IMR-90 (cell line): ENCODE results near the gene MAP6. TPM values are rescaled to one million over a fixed set of nuclear protein-coding genes. Genes with fewer than 3 reads are reported as not detected.

ENCODE experiments used
- ATAC-seq: fragments of 200-7000 bp; cut with Tn5 transposase; 2 replicates; pipeline ENCODE4 v1.9.1; 2020; ENCODE audit warnings: low read depth, mild to moderate bottlenecking, moderate library complexity
- BruUV-seq: library from RNA; stranded (reverse); fragments of 400-500 nt; replicated peaks from 2 replicates; lab custom pipeline; 2021; lab: Mats Ljungman, UMichigan
- CTCF ChIA-PET: fragments of 300-600 bp; formaldehyde crosslinking; extraction: SDS; loops from one replicate; lab custom pipeline; 2021; ENCODE audit warnings: antibody characterized with exemption; lab: Yijun Ruan, JAX
- POLR2A ChIA-PET: fragments of 300-600 bp; sonication (Branson Sonifier 250); formaldehyde crosslinking; loops from one replicate; lab custom pipeline; 2022; ENCODE audit warnings: antibody characterized with exemption; ENCODE audit not compliant: unreplicated experiment; lab: Charles Lee
- DNase-seq: peaks from one replicate; pipeline ENCODE4 v3.0.0; 2013
- H2AFZ ChIP-seq: replicated peaks from 2 replicates; pipeline ENCODE3; 2013; ENCODE audit warnings: low read length, mild to moderate bottlenecking; ENCODE audit not compliant: poor library complexity
- H2AK5ac ChIP-seq: 2 replicates; pipeline ENCODE4 v1.6.1; 2013; ENCODE audit warnings: low read depth, low read length, inconsistent platforms
- H2AK9ac ChIP-seq: replicated peaks from 2 replicates; pipeline ENCODE3; 2013; ENCODE audit warnings: mild to moderate bottlenecking, low read depth, low read length, moderate library complexity; ENCODE audit not compliant: poor library complexity
- H2BK120ac ChIP-seq: 2 replicates; pipeline ENCODE4 v1.6.1; 2013; ENCODE audit warnings: low read depth, low read length, inconsistent platforms
- H2BK15ac ChIP-seq: 3 replicates; pipeline ENCODE4 v1.6.1; 2013; ENCODE audit warnings: low read depth, low read length, inconsistent platforms
- H2BK20ac ChIP-seq: 2 replicates; pipeline ENCODE4 v1.6.1; 2013; ENCODE audit warnings: low read depth, mild to moderate bottlenecking, inconsistent platforms, low read length, moderate library complexity
- H2BK5ac ChIP-seq: 2 replicates; pipeline ENCODE4 v1.6.1; 2013; ENCODE audit warnings: mild to moderate bottlenecking, low read depth, low read length, inconsistent platforms; ENCODE audit not compliant: poor library complexity, severe bottlenecking
- H3K14ac ChIP-seq: replicated peaks from 2 replicates; pipeline ENCODE4 v1.6.1; 2013; ENCODE audit warnings: low read depth, low read length, inconsistent platforms
- H3K18ac ChIP-seq: 2 replicates; pipeline ENCODE4 v1.6.1; 2013; ENCODE audit warnings: low read depth, low read length, control low read depth
- H3K23ac ChIP-seq: 2 replicates; pipeline ENCODE4 v1.6.1; 2013; ENCODE audit warnings: low read depth, low read length, inconsistent platforms
- H3K27ac ChIP-seq: 2 replicates; pipeline ENCODE4 v1.5.1; 2013; ENCODE audit warnings: mild to moderate bottlenecking, control low read depth, low read length; ENCODE audit not compliant: insufficient read depth
- H3K27me3 ChIP-seq: 2 replicates; pipeline ENCODE4 v1.6.1; 2013; ENCODE audit warnings: low read length; ENCODE audit not compliant: control insufficient read depth, insufficient read depth
- H3K36me3 ChIP-seq: 2 replicates; pipeline ENCODE4 v1.6.1; 2013; ENCODE audit warnings: low read length, mixed read lengths; ENCODE audit not compliant: control insufficient read depth, insufficient read depth
- H3K4ac ChIP-seq: 2 replicates; pipeline ENCODE4 v1.6.1; 2013; ENCODE audit warnings: low read depth, low read length, inconsistent platforms
- H3K4me1 ChIP-seq: 2 replicates; pipeline ENCODE4 v1.6.1; 2013; ENCODE audit warnings: low read length, mixed read lengths; ENCODE audit not compliant: control insufficient read depth, insufficient read depth
- H3K4me2 ChIP-seq: 2 replicates; pipeline ENCODE4 v1.6.1; 2013; ENCODE audit warnings: low read depth, mild to moderate bottlenecking, control low read depth, low read length, moderate library complexity
- H3K4me3 ChIP-seq: 2 replicates; pipeline ENCODE4 v1.5.1; 2013; ENCODE audit warnings: low read depth, mild to moderate bottlenecking, control low read depth, low read length, moderate library complexity; ENCODE audit not compliant: insufficient read depth
- H3K56ac ChIP-seq: 2 replicates; pipeline ENCODE4 v1.6.1; 2013; ENCODE audit warnings: low read length, inconsistent platforms; ENCODE audit not compliant: insufficient read depth; ENCODE audit errors: extremely low read depth
- H3K79me1 ChIP-seq, 2 experiments: 2 replicates each; pipeline ENCODE4 v1.6.1; 2013; ENCODE audit warnings: low read length in 2 of 2, inconsistent platforms in 1 of 2, low read depth in 1 of 2
- H3K9ac ChIP-seq: 2 replicates; pipeline ENCODE4 v1.6.1; 2013; ENCODE audit warnings: low read depth, low read length, control low read depth
- H3K9me1 ChIP-seq: 2 replicates; pipeline ENCODE4 v1.6.1; 2013; ENCODE audit warnings: low read length, inconsistent platforms; ENCODE audit not compliant: insufficient read depth
- H3K9me3 ChIP-seq: 2 replicates; pipeline ENCODE4 v1.6.1; 2013; ENCODE audit warnings: low read length; ENCODE audit not compliant: control insufficient read depth, insufficient read depth
- H4K20me1 ChIP-seq: 2 replicates; pipeline ENCODE4 v1.6.1; 2013; ENCODE audit warnings: low read length, inconsistent platforms; ENCODE audit not compliant: insufficient read depth
- H4K5ac ChIP-seq: 2 replicates; pipeline ENCODE4 v1.6.1; 2013; ENCODE audit warnings: mild to moderate bottlenecking, low read depth, low read length, control low read depth
- H4K8ac ChIP-seq, 2 experiments: 2 replicates each; pipeline ENCODE4 v1.6.1; 2013; ENCODE audit warnings: low read depth in 2 of 2, low read length in 2 of 2, control low read depth in 1 of 2, inconsistent platforms in 1 of 2
- H4K91ac ChIP-seq: 2 replicates; pipeline ENCODE4 v1.6.1; 2013; ENCODE audit warnings: low read depth, low read length, inconsistent platforms; ENCODE audit not compliant: insufficient read depth
- BHLHE40 ChIP-seq: fragments of 150-350 bp; IDR thresholded peaks from 2 replicates; pipeline ENCODE4 v1.6.1; 2016; ENCODE audit warnings: mild to moderate bottlenecking, low read depth, low read length
- CEBPB ChIP-seq: IDR thresholded peaks from 2 replicates; pipeline ENCODE4 v1.6.1; 2012; ENCODE audit warnings: low read depth, low read length, improper control_type of control experiment
- CHD1 ChIP-seq: IDR thresholded peaks from 2 replicates; pipeline ENCODE4 v1.6.1; 2012; ENCODE audit warnings: low read depth, low read length, improper control_type of control experiment
- CTCF ChIP-seq: conservative IDR thresholded peaks from 2 replicates; pipeline ENCODE4 v1.5.1; 2012; ENCODE audit warnings: mild to moderate bottlenecking, low read depth, low read length, improper control_type of control experiment
- FOS ChIP-seq: fragments of 150-350 bp; IDR thresholded peaks from 2 replicates; pipeline ENCODE4 v1.6.1; 2016; ENCODE audit warnings: low read depth, low read length
- MAFK ChIP-seq: IDR thresholded peaks from 2 replicates; pipeline ENCODE4 v1.6.1; 2012; ENCODE audit warnings: low read depth, low read length, improper control_type of control experiment
- MAZ ChIP-seq: IDR thresholded peaks from 2 replicates; pipeline ENCODE4 v1.6.1; 2012; ENCODE audit warnings: low read depth, mild to moderate bottlenecking, low read length, improper control_type of control experiment, moderate library complexity, borderline replicate concordance
- MXI1 ChIP-seq: IDR thresholded peaks from 2 replicates; pipeline ENCODE4 v1.6.1; 2012; ENCODE audit warnings: low read depth, mild to moderate bottlenecking, low read length, moderate library complexity, borderline replicate concordance
- NFE2L2 ChIP-seq: fragments of 150-350 bp; IDR thresholded peaks from 2 replicates; pipeline ENCODE4 v1.6.1; 2016; ENCODE audit warnings: low read depth, mild to moderate bottlenecking, low read length
- POLR2A ChIP-seq: IDR thresholded peaks from 2 replicates; pipeline ENCODE4 v1.6.1; 2012; ENCODE audit warnings: mild to moderate bottlenecking, low read depth, low read length
- RAD21 ChIP-seq: IDR thresholded peaks from 2 replicates; pipeline ENCODE4 v1.6.1; 2012; ENCODE audit warnings: low read length, improper control_type of control experiment
- RCOR1 ChIP-seq: IDR thresholded peaks from 2 replicates; pipeline ENCODE4 v1.6.1; 2012; ENCODE audit warnings: mild to moderate bottlenecking, low read length, improper control_type of control experiment; ENCODE audit not compliant: insufficient replicate concordance
- RFX5 ChIP-seq: IDR thresholded peaks from 2 replicates; pipeline ENCODE4 v1.8.0; 2012; ENCODE audit warnings: low read depth, mild to moderate bottlenecking, low read length, moderate library complexity
- SMC3 ChIP-seq: fragments of 150-350 bp; IDR thresholded peaks from 2 replicates; pipeline ENCODE4 v1.6.1; 2016; ENCODE audit warnings: low read depth, mild to moderate bottlenecking, antibody characterized with exemption, low read length, moderate library complexity
- USF2 ChIP-seq: fragments of 150-350 bp; IDR thresholded peaks from 2 replicates; pipeline ENCODE4 v1.6.1; 2017; ENCODE audit warnings: mild to moderate bottlenecking, antibody characterized with exemption, low read length, low read depth
- WGBS, 2 experiments: methylation state at CpG; one replicate each; pipeline versions ENCODE4 v1.1.5 to v1.1.7; 2013; ENCODE audit warnings: missing lambda C conversion rate in 2 of 2; ENCODE audit not compliant: insufficient read length in 1 of 2; ENCODE audit errors: extremely low coverage in 2 of 2; 5-methylcytosine and 5-hydroxymethylcytosine counted together
- dilution Hi-C: fragments of 300-500 bp; cut with HindIII; formaldehyde crosslinking; loops from one replicate; pipeline ENCODE4 v1.14.3; 2018; ENCODE audit warnings: low sequenced_read_pairs; ENCODE audit not compliant: unreplicated experiment
- in situ Hi-C: fragments of 300-500 bp; cut with MboI; formaldehyde crosslinking; loops from 3 replicates; pipeline ENCODE4 v1.14.3; 2019; ENCODE audit warnings: low sequenced_read_pairs, inconsistent platforms, mixed read lengths
- intact Hi-C: fragments of 100-400 bp; cut with micrococcal nuclease; formaldehyde crosslinking; loops from 2 replicates; pipeline ENCODE4 v1.10.0; 2022
- polyA plus RNA-seq, 3 experiments: library from polyadenylated mRNA; depleted of rRNA; stranded (reverse); fragments of >200 nt; gene quantifications; 2 replicates each; pipeline ENCODE4 v1.2.3, GENCODE V29; 2012; ENCODE audit warnings: low replicate concordance in 1 of 3
- total RNA-seq: library from RNA; depleted of rRNA; stranded (reverse); fragments of >200 nt; gene quantifications from 2 replicates; pipeline ENCODE4 v1.2.3, GENCODE V29; 2012
- TF ChIP-seq, protein P1 (sequence below): fragments of 150-350 bp; IDR thresholded peaks from 2 replicates; pipeline ENCODE4 v1.6.1; 2016; ENCODE audit warnings: low read depth, mild to moderate bottlenecking, low read length, moderate library complexity, borderline replicate concordance

MAP6 gene
- total and polyA plus RNA-seq, 2 of the 4 experiments (the other 2 are of a cell fraction), result 3.0 to 3.4 TPM

DNA sequence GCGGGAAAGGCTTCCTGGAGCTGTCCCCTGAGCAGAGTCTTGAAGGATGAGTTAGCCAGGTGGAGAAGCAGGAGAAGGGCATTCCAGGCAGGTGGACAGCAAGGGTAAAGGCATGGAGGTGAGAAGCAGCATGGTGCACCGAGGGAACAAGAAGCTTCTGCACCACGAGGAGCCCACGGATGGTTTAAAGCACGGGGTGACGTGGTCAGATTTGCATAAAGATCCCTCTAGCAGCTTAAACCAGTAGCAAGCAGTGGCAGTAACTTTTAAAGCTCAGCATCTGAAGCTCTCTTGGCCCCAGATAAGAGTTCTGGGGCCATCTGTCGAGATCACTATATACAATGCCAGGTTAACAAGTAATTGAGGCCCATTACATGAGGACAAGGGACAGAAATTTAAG is 69.9 kb downstream of the MAP6 start:
- H3K23ac ChIP-seq, result no peak overlapping the region
- WGBS, 2 experiments, result 89% methylated on average over 5 of the region's 7 CpGs; no CpG with 5 or more reads in 1 of the 2 experiments
- H3K14ac ChIP-seq, result no peak overlapping the region
- H3K18ac ChIP-seq, result no peak overlapping the region; the same call in 1 of the 2 replicates
- dilution Hi-C loops (no loop called here), intact Hi-C loops (no loop called here), in situ Hi-C loops (no loop called here)
- no peaks in the 10 kb centered on the region for H3K79me1 ChIP-seq
- ChIA-PET CTCF (interaction anchor here (0.6 to 1.8 kb wide), 4 partner anchors 10 to 228 kb away, joined by 3 to 6 read pairs (median 4); no protein-coding TSS in a partner anchor), POLR2A (no interaction called here)
- TF ChIP-seq NFE2L2 (no peak), RAD21 (no peak), RCOR1 (no peak), MAZ (no peak), CHD1 (no peak), MAFK (no peak), CTCF (no peak), USF2 (no peak), POLR2A (no peak), CEBPB (no peak), SMC3 (no peak), RFX5 (no peak), BHLHE40 (no peak), MXI1 (no peak), FOS (no peak)
- TF ChIP-seq, protein P1, sequence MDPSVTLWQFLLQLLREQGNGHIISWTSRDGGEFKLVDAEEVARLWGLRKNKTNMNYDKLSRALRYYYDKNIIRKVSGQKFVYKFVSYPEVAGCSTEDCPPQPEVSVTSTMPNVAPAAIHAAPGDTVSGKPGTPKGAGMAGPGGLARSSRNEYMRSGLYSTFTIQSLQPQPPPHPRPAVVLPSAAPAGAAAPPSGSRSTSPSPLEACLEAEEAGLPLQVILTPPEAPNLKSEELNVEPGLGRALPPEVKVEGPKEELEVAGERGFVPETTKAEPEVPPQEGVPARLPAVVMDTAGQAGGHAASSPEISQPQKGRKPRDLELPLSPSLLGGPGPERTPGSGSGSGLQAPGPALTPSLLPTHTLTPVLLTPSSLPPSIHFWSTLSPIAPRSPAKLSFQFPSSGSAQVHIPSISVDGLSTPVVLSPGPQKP, result no peak
- no peak overlapping the region; the same call in 1 of the 2 replicates for H4K5ac ChIP-seq
- H4K91ac ChIP-seq, result no peak overlapping the region; the same call in 1 of the 2 replicates
- no peak overlapping the region for H3K4ac ChIP-seq
- no peak overlapping the region for H2AFZ ChIP-seq
- H4K20me1 ChIP-seq, result no peaks in the 10 kb centered on the region
- H3K27me3 ChIP-seq, result peaks cover 3% of the 10 kb centered on the region; the same call in 1 of the 2 replicates
- no peak overlapping the region for H2BK5ac ChIP-seq
- H3K36me3 ChIP-seq, result no peaks in the 10 kb centered on the region
- DNase-seq, result no peak
- peak overlapping the region; percentile 61; the same call in 1 of the 2 replicates for H2BK120ac ChIP-seq
- peaks cover 13% of the 10 kb centered on the region for H3K4me1 ChIP-seq
- no peak overlapping the region for H4K8ac ChIP-seq
- peak overlapping the region; percentile 3; the same call in 1 of the 2 replicates for H2BK20ac ChIP-seq
- H3K4me2 ChIP-seq, result no peak overlapping the region
- no peaks in the 10 kb centered on the region for H3K9me3 ChIP-seq
- H3K27ac ChIP-seq, result no peak overlapping the region
- H2AK5ac ChIP-seq, result peak overlapping the region; percentile 52; the same call in 1 of the 2 replicates
- peaks cover 12% of the 10 kb centered on the region for H3K9me1 ChIP-seq
- BruUV-seq, result no TSS peak
- H3K9ac ChIP-seq, result no peak overlapping the region
- no peak overlapping the region for H2BK15ac ChIP-seq
- no peak overlapping the region for H3K4me3 ChIP-seq
- no peak for ATAC-seq
- H3K56ac ChIP-seq, result no peak overlapping the region
- no peak overlapping the region for H2AK9ac ChIP-seq
